Stimulated activated CD8-positive, alpha-beta memory T cell treated with anti-CD3 and anti-CD28 coated beads, Interleukin-7, amount 100 ng/mL, for 24 hours (primary cell): ENCODE data around the gene MLYCD.

Experiments used
- DNase-seq: peaks from one replicate; pipeline ENCODE4 v3.0.0-alpha.2; 2020; ENCODE audit warnings: low read depth

The MLYCD gene

DNA sequence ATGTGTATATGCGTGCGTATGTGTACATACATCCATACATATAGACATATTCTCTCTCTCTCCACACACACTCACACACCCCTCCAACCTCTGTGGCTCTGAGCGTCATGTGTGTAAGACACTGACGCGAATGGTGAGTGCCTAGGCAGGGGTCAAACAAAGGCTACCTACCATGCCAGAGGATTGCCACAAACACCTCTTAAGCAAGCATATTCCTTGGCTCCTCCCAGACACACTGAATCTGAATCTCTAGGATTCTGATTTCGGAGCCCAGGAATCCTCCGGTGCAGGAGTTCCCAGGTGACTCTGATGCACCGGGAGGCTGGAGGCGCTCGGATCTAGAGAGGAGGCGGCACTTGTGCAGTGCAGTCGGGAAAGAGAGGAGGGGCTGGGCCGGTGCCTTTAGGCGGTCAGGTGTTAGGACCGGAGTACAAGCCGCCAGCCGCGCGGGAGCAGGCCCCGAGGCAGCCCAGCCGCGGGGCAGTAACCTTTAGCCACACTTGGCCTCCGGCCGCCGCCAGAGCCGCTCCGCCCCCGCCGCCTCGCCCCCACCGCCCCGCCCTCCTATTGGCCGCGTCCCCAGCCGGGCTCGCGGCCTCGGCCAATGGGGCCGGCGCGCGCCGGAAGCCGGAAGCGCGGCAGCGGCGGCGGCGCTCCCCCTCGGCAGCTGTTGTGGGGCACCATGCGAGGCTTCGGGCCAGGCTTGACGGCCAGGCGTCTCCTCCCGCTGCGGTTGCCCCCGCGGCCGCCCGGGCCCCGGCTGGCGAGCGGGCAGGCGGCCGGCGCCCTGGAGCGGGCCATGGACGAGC, at the start of gene MLYCD:
Gene MLYCD (plus strand): TSS at position 653 of the 809 bp plus-strand sequence. CDS start 30 bp downstream, at position 683.
- DNase-seq = peak; percentile 36

DNA sequence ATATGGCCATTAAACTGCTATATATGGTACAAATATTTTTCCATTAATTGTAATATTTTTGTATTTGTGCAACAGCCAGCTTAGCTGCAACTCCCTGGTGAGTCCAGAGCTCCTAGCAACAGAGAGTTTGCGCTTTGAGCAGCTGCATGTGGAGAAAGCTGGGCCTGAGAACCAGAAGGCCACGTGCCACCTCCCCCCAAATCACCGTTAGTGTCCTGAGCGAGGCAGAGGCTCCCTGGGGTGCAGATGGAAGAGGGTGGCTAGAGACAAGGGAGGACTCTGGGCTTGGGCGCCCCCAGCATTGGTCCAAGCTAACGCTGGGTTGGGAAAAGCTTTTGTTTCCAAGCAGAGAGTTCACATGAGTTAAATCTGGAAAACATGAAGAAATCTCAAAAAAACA, 49.5 kb upstream of the MLYCD start:
- DNase-seq = no peak

DNA sequence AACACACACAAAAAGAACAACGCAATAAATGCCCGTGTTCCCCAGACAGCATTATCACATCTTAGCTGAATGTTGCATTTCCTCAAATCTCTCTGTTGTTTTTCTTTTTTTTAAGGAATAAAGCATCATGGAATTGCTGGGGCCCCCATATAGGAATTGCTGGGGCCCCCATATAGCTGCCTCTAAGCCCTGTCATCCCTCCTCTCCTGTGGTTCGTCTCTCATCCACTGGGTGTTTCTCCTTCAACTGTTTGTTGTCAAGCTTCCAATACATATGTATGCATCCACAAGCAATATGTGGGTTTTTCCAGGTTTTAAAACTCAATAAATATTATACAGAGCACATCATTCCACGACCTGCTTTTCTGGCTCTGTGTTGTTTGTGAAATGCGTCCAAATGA, 48.0 kb upstream of the MLYCD start:
- no peak for DNase-seq

DNA sequence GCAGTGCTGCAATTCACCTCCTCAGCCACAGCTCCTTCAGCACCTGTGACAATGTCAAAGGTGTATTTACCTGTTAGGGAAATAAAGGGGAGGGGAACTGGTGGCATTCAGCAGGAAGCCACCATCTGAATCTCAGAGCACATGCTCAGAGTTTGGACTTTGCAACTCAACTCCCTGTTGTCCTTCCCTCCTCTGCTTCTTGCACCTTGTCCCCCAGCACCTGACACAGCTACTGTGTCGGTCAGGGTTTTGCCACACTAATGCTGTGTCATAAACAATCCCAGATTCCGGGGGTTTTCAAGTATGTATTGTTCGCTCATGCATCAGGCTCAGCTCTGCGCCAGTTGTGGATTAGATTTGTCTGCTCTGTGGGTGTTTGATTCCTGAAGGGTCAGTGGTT, 47.4 kb upstream of the MLYCD start:
- DNase-seq = no peak

DNA sequence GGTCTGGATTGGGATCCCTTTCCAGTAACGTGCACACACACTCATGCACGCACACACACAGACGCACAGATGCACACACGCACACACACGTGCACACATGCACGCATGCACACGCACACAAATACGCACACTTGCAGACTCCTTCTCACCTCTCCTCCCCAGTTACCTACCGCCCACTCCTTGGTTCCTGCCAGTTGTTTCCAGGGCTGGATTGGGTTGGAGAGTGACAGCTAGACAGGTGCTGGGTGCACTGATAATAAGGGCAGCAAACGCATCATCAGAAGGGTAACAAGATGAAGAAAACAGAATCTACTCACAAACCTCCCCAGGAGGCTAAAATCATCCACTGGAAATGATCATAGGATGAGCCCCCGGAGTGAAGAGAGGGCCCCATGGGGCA, 46.1 kb upstream of the MLYCD start:
- DNase-seq = no peak

DNA sequence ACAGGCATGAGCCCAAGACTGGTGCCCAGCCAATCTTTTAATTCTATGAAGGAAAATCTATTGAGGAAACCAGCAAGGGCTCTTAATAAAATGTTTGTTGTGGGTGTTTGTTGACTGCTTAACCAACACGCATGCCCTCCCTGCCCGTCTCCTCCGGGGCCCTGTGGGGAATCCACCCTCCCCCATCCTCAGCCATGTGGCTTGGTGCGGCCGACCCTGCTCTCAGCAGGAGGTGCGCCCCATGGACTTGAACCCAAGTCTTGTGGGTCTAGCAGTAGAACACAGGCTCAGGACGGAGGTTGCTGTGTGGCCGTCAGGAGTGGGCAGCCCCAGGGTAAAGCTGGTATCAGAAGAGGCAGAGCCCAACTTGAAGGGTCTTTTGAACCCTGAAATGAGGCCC, 45.1 kb upstream of the MLYCD start:
- DNase-seq = no peak

DNA sequence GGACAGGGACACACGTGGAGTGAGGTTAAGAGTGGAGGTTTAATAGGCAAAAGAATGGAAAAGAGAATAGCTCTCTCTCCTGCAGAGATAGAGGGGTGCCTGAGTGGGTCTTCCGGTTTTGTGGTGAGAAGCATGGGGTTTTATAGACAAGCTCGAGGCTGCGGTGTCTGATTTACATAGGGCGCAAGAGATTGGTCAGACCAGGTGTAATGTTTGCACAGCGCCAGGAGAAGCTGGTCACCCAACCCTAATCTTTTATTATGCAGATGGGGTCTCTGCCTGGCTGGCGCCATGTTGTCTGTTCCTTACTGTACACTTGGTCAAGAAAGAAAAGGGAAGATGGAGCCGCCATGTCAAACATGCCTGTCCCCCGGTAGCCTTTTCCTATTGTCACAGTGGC, 44.5 kb upstream of the MLYCD start:
- no peak for DNase-seq

DNA sequence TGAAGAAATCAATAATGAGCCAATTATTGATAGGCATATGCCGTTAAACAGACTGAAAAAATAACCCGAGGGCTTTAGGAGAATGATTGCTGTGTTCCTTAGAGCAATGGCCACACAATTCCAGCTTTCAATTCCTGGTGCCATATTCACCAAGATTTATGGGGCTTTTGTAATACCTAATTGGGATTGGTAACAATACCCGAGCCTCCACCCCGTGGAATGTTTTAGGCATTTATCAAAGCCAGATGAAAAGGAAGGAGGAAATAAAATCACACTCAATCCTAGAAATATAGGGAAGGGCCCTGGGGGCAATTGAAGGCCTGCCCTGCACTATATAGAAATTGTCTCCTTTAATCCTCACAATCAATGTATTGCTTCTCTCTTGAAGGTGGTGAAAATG, 42.1 kb upstream of the MLYCD start:
- no peak for DNase-seq

DNA sequence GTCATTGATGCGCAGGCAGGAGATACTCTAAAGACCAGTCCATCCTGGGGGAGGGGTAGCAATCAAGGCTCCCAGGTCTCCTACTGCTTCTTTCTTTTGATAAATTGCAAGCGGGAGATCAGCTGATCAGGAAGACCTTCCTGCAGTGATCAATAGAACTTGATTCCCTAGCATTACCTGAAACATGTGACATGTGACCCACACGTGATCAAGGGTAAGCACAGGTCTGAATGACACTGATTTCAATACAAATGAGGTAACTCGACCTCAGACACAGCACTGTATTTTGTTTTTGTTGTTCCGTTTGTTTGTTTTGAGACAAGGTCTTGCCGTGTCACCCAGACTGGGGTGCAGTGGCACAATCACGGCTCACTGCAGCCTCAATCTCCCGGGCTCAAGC, 39.6 kb upstream of the MLYCD start:
- no peak for DNase-seq

DNA sequence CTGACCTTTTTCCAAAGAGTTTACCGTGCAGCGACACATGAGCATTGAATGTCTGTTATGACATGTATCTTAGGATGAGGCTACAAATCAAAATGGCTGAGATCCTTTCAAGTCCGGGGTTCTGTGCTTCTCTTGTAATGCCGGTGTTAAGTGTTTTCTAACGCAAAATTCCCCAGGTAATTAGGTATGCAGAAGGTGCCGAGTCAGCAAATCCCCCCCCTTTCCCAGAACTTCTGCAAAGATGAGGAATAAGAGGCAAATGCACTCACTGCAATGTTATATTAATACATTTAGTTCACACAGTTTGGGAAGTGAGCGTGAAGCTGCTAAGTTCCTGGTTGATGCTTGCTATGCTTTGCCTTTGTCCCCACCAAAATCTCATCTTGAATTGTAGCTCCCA, 36.3 kb upstream of the MLYCD start:
- no peak for DNase-seq

DNA sequence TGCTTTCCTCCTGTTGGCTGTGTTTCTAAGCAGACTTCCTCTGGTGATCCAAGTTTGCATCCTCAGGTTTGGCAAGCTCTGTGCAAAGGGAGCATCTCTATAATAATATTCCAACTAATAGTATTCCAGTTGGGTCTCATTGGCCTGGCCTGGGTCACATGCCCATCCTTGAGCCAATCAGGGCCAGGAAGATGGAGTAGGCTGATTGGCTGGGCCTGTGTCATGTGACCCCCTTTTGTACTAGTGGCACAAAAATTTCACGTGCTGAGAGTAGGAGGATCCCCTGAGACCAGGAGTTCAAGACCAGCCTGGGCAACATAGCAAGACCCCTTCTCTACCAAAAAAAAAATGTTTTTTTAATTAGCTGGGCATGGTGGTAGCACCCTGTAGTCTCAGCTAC, 35.2 kb upstream of the MLYCD start:
- DNase-seq = no peak

DNA sequence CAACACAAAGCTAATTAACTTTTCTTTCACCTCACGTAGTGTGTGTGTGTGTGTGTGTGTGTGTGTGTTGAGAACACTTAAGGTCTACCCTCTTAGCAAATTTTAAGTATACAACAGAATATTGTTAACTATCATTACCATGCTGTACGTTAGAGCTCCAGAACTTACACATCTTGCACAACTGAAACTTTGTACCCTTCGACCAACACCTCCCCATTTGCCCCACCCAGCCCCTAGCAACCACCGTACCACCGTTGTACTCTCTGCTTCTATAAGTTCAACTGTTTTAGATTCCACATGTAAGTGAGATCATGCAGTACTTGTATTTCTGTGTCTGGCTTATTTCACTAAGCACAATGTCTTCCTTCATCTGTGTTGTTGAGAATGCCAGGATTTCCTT, 28.1 kb upstream of the MLYCD start:
- DNase-seq = no peak

DNA sequence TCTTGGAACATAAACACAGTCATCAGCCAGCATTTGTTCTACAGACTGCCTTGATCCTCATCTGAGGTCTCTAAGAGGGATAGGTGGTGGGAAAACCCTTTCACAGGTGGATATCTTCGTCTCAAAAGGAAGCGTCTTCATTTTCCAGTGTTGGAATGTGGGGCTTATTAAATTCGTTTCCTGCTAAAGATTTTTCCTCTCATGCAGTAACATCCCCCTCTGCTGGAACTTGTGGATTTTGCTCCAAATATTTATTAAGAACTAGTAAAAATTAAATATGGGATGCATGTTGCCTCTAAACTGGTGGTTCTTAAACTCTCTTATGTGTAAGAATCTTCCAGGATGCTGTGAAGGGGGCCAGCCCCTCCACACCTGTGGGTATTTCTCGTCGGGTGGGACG, 20.1 kb upstream of the MLYCD start:
- no peak for DNase-seq

DNA sequence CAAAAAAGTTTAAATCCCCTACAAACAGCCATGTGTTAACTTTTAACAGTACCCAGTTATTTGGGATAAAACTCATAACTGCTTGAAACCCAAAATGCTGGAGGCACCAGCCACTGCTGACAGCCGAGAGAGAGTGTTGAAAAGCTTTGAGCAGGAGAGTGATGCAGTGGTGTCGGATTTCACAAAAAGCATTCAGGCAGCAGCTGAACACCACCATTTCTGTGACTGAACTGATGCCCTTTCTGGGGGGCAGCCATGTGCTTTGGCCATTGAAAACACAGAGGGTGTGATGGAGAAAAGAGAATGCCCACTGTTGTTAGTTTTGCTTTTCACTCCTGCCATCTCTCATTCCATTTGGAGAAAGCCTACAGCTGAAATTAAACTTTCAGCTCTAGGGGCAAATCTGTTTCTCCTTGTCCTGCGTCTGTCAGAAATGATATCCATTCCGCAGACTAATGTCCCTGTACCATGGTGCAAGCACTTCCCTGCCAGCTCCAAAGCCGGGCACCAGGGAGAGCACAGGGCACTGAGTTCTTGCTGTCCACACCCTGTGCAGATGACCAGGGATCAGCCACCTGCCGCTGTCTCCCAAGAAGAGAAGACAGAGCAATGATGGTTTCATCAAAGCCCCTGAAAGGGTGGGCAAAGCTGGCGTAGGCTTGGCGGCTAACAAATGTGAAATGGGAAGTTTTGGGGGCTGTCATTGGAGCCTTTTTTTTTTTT, 16.6 kb upstream of the MLYCD start:
- no peak for DNase-seq

DNA sequence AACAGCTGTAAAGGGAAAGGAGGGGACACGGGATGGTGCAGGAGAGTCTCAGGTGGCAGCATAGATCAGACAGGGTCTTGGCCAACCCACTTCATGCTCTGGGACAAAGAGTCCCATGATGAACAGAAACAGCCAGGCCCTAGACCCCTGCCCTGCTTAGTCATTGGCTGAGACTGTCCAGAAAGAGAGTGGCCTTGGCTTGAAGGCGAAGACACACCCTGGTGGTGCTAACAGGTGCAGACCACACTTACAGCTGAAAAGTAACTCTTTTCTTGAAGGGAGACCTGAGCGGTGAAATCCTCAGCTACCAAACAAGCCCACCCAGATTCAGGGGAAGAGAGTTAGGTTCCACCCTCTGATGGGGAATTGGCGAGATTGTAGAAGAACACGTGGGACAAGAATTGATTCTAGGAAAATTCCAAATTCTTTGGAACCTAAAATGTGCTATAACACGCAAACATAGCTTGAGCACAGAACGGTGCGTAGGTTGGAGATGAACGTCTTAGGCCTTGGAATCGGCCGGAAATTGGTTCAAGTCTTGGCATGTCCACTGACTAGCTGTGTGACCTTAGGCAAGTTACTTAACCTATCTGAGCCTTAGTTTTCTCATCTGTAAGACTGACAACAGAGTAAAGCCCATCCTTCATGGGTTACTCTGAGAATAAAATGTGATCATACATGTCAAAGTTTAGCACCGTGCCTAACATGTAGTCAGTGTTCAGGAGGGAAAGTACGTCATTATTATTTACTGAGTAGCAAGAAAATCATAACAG, 12.5 kb upstream of the MLYCD start:
- no peak for DNase-seq

DNA sequence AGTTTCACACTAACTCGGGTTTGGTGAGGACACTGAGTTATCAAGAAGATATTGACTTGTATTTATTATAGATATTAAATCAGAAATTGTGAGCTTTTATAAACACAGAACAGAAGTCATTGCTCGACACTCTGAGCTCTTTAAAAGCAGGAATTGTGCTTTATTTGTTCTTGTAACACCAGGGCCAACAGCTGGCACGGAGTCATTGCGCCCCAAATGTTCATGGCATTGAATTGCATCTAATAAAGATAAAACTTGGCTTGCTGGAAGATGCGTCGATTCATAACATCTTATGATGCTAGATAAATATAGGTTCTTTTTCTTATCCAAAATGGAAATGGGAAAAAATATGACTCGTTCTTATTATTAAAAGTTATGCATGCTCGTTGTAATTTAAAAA, 11.8 kb upstream of the MLYCD start:
- no peak for DNase-seq

DNA sequence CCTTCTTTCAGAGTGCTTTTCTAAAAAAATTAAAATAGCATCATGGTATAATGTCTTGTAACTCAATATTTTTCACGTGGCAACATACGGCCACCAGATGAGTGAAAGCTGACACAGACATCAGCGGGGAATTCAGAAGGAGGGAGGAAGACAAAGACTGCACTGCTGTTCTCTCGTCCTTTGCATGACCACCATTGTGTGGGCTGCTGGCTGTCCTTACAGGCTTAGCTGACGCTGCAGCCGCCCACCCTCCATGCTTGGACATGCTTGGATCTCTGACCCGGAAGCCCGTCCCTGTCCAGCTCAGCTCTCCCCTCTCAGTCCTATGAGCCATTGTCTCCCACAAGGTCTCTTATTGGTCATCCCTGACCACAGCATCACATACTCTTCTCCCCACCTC, 11.4 kb upstream of the MLYCD start:
- no peak for DNase-seq

DNA sequence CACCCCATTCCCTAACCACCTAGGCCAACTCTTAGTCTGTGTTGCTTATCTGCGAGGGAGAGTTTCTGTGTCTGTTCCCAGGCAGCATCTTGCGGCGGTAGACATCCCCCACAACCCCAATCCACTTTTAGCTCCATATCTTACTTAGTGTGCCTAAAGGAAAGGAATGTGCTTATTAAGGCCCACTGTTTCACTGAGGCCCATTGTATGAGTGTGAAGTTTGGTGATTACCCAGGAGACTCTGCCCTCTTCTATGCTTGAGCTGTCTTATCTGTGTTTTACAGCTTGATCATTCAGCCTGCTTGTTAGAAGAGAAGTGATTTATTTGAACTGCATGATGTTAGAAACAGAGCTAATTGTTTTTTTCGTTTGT, 10.3 kb upstream of the MLYCD start:
- no peak for DNase-seq

DNA sequence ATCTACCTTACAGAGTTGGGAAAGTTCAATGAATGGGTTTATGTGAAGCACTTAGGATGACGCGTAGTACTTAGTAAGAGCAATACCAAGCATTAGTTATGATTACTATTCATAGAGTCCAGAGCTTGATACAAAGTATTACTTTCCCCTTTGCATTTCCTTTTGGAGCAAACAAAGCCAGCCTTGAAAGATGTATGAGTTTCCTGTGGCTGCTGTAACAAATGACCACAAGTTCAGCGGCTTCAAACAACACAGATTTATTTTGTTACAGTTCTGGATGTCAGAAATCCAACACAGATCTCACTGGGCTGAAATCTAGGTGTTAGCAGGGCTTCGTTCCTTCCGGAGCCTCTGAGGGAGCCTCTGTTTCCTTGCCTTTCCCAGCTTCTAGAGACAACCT, 8.6 kb upstream of the MLYCD start:
- DNase-seq = no peak

DNA sequence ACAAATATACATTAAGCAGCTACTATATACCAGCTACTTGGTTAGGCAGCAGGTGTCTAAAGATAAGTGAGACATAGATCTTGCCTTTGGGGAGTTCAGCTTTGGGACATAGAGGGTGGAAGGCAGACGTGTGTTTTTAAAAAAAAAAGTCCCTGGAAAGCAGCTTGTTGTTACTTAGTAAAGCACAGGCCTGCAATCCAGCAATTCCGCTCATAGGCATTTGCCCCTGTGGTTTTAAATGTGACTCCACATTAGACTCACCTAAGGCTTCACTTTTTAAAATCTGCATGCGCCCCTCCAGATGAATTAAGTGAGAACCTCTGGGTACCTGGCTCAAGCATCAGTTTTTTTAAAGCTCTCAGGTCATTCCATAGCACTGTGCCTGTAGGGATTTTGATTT, 7.2 kb upstream of the MLYCD start:
- DNase-seq = no peak

DNA sequence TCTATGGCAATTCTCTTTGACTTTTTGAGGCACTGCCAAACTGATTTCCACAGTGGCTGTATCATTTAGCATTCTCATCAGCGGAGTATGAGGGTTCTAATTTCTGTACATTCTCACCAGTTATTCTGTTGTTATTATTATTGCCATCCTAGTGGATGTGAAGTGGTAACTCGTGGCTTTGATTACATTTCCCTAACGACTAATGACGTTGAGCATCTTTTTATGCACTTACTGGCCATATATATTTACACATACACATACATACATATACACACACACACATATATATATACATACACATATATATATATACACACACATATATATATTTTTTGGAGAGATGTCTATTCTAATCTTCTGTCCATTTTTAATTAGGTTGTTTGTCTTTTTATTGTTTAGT, 3.7 kb upstream of the MLYCD start:
- no peak for DNase-seq

DNA sequence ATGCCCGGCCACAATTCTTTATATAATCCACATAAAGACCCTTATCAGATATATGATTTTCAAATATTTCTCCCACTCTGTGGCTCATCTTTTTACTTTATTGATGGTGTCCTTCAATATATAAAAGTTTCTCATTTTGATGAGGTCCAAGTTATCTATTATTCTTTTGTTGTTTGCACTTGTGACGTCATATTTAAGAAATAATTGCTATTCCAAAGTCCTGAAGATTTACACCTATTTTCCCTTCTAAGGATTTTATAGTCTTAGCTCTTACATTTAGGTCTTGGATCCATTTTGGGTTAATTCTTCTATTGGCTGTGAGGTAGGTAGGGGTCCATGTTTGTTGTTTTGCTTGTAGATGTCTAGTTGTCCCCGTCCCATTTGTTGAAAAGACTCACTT, 3.0 kb upstream of the MLYCD start:
- DNase-seq = no peak

DNA sequence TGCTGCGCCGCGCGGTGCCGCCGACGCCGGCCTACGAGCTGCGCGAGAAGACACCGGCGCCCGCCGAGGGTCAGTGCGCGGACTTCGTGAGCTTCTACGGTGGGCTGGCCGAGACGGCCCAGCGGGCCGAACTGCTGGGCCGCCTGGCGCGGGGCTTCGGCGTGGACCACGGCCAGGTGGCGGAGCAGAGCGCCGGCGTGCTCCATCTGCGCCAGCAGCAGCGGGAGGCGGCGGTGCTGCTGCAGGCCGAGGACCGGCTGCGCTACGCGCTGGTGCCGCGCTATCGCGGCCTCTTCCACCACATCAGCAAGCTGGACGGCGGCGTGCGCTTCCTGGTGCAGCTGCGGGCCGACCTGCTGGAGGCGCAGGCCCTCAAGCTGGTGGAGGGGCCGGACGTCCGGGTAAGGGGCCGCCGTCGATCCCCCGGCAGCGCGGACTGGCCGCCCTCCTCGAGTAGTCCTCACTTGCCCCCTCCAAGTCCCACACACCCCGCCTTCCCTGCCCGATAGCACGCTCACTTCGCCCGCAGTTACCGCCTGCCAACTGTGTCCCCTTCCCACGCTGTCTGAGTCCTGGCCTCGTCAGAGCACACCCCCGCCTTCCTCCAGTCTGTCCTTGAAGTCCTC, 470 bp downstream of the MLYCD start:
- DNase-seq = peak; percentile 4
